Ishikawa (cell line): Measurements from ENCODE around the gene FER.

ENCODE experiments used
- CEBPB ChIP-seq: IDR thresholded peaks from 2 replicates; pipeline ENCODE4 v1.6.1; 2012
- CREB1 ChIP-seq: IDR thresholded peaks from 2 replicates; pipeline ENCODE4 v1.6.1; 2012; ENCODE audit warnings: low read depth
- EGR1 ChIP-seq: IDR thresholded peaks from 2 replicates; pipeline ENCODE4 v1.6.1; 2012
- EP300 ChIP-seq: IDR thresholded peaks from 2 replicates; pipeline ENCODE4 v1.6.1; 2012; ENCODE audit warnings: borderline replicate concordance
- FOXM1 ChIP-seq: IDR thresholded peaks from 2 replicates; pipeline ENCODE4 v1.6.1; 2012; ENCODE audit warnings: low read depth, borderline replicate concordance
- NFIC ChIP-seq: IDR thresholded peaks from 2 replicates; pipeline ENCODE4 v1.6.1; 2012
- RAD21 ChIP-seq: IDR thresholded peaks from 2 replicates; pipeline ENCODE4 v1.6.1; 2012; ENCODE audit warnings: low read depth
- TAF1 ChIP-seq: IDR thresholded peaks from 2 replicates; pipeline ENCODE4 v1.6.1; 2012; ENCODE audit warnings: low read depth, mild to moderate bottlenecking
- TCF12 ChIP-seq: IDR thresholded peaks from 2 replicates; pipeline ENCODE4 v1.6.1; 2012; ENCODE audit warnings: low read depth
- TEAD4 ChIP-seq: IDR thresholded peaks from 2 replicates; pipeline ENCODE4 v1.6.1; 2012
- YY1 ChIP-seq: IDR thresholded peaks from 2 replicates; pipeline ENCODE4 v1.6.1; 2012; ENCODE audit warnings: low read depth
- ZBTB7A ChIP-seq: IDR thresholded peaks from 2 replicates; pipeline ENCODE4 v1.6.1; 2012; ENCODE audit warnings: low read depth
- TF ChIP-seq, protein P1 (sequence below): IDR thresholded peaks from 2 replicates; pipeline ENCODE4 v1.6.1; 2012
- TF ChIP-seq, protein P2 (sequence below): IDR thresholded peaks from 2 replicates; pipeline ENCODE4 v1.6.1; 2012
- TF ChIP-seq, protein P3 (sequence below): IDR thresholded peaks from 2 replicates; pipeline ENCODE4 v1.6.1; 2012; ENCODE audit warnings: low read depth, mild to moderate bottlenecking

The FER gene

DNA sequence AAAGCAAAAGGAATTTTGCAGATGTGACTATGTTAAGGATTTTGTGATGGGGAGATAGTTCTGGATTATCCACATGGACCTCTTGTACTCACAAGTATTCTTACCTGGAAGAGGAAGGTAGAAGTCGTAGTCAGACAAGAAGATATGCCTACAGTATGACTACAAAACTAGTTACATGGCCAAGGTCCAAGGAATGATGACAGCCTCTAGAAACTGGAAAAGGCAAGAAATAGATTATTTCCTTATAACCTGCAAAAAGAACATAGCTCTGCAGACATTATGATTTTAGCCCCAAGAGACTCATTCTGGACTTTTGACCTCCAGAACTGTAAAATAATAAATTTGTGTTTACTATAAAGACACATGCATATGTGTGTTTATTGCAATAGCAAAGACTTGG is 226.9 kb downstream of the FER start:
- TF ChIP-seq ZBTB7A (no peak), FOXM1 (no peak), CREB1 (no peak), RAD21 (no peak)
- TF ChIP-seq, protein P1, sequence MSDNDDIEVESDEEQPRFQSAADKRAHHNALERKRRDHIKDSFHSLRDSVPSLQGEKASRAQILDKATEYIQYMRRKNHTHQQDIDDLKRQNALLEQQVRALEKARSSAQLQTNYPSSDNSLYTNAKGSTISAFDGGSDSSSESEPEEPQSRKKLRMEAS = no peak

DNA sequence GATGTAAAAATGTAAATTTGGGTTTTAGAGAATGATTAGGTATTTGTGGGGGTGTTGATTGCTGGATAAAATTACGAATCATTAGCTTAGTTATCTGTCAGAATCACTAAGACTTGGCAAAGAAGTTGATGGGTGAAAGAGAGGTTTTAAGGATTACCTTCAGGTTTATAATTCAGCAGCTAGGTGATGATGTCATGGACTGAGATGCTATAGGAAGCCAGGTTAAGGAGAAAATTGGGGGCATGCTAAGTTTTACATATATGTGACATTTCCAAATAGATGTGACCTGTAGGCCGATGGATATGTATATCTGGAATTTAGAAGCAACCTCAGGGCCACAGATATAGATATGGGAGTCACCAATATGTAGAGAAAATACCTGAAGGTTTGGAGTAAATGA is 228.0 kb downstream of the FER start:
- TF ChIP-seq YY1 (no peak), ZBTB7A (no peak), TEAD4 (no peak), TAF1 (no peak), EGR1 (no peak), TCF12 (no peak)
- TF ChIP-seq, protein P2, sequence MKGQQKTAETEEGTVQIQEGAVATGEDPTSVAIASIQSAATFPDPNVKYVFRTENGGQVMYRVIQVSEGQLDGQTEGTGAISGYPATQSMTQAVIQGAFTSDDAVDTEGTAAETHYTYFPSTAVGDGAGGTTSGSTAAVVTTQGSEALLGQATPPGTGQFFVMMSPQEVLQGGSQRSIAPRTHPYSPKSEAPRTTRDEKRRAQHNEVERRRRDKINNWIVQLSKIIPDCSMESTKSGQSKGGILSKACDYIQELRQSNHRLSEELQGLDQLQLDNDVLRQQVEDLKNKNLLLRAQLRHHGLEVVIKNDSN = no peak
- TF ChIP-seq, protein P1 = no peak

DNA sequence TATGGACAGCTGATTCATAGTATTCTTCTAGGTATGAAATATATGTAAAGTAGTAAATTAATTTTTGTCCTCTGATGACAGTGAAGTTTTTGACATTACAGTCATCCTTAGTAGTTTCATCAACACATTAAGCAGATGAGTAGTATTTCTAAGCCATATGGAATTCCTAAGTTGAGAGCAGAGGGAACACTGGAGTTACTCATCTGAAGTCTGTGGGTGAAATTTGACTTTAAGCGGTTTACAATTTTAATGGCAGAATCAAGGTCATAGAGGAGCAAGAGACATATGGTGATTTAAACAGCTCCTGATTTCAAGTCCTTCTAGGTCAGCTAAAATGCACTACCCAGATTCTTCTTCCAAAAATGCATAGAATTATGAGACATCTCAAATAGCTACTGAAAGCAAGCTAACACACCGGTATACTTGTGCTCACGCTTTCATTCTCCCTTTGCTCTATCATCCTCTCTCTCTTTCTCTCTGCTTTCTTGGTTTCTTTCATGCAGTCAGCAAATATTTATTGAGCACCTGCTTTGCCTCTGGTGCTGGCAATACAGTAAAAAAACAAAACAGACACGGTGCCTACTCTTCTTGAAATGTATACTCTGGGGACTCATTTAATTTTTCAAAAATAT is 235.9 kb downstream of the FER start:
- TF ChIP-seq TAF1 (no peak), EP300 (no peak), TEAD4 (no peak), CREB1 (no peak), NFIC (no peak), RAD21 (no peak), ZBTB7A (no peak)
- TF ChIP-seq, protein P1 = no peak
- TF ChIP-seq, protein P2 = no peak
- TF ChIP-seq, protein P3, sequence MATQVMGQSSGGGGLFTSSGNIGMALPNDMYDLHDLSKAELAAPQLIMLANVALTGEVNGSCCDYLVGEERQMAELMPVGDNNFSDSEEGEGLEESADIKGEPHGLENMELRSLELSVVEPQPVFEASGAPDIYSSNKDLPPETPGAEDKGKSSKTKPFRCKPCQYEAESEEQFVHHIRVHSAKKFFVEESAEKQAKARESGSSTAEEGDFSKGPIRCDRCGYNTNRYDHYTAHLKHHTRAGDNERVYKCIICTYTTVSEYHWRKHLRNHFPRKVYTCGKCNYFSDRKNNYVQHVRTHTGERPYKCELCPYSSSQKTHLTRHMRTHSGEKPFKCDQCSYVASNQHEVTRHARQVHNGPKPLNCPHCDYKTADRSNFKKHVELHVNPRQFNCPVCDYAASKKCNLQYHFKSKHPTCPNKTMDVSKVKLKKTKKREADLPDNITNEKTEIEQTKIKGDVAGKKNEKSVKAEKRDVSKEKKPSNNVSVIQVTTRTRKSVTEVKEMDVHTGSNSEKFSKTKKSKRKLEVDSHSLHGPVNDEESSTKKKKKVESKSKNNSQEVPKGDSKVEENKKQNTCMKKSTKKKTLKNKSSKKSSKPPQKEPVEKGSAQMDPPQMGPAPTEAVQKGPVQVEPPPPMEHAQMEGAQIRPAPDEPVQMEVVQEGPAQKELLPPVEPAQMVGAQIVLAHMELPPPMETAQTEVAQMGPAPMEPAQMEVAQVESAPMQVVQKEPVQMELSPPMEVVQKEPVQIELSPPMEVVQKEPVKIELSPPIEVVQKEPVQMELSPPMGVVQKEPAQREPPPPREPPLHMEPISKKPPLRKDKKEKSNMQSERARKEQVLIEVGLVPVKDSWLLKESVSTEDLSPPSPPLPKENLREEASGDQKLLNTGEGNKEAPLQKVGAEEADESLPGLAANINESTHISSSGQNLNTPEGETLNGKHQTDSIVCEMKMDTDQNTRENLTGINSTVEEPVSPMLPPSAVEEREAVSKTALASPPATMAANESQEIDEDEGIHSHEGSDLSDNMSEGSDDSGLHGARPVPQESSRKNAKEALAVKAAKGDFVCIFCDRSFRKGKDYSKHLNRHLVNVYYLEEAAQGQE = no peak

DNA sequence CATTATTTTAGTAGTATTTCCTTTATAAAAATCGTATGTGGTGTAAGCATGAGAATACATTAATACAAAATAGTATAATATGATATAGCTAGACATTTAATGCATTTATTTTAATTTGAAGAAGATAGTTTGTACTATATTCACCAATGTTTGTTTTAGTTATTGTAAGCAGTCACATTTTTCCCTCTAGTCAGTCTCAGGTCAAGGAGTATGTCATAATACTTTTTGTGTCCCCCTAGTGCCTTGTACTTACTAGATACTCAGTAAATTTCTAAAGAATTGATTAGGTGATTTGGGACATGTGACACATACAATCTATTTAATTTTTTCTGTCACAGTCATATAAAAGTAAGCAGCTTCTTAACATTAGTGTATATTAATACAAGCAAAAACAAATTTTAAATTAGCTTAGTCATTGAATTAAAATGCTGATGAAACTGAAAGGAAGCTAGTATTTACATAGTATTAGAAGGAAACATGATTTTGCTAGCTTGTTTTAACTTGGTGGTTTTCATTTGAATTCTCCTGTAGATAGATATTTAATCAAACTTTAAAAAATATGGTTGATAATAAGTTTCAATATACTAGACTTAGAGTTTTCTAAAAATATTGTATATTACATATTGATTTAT is 242.2 kb downstream of the FER start:
- TF ChIP-seq CEBPB = no peak
- no peak for TF ChIP-seq YY1
- no peak for TF ChIP-seq TEAD4
- no peak for TF ChIP-seq EP300
- TF ChIP-seq, protein P3 = no peak
- no peak for TF ChIP-seq FOXM1
- no peak for TF ChIP-seq NFIC
- TF ChIP-seq, protein P1 = no peak
- TF ChIP-seq TAF1 = no peak
- TF ChIP-seq EGR1 = no peak
- no peak for TF ChIP-seq ZBTB7A
- TF ChIP-seq, protein P2 = no peak
- no peak for TF ChIP-seq CREB1

DNA sequence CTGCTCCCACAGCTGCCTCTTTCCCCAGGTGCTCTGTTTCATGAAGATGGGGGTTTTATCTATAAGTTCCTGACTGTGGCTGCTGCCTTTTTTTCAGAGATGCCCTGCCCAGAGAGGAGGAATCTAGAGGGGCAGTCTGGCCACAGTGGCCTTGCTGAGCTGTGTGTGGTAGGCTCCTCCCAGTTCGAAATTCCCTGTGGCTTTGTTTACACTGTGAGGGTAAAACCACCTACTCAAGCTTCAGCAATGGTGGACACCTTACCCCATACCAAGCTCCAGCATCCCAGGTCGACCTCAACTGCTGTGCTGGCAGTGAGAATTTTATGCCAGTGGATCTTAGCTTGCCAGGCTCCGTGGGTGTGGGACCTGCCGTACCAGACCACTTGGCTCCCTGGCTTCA is 250.0 kb downstream of the FER start:
- no peak for TF ChIP-seq CEBPB
- no peak for TF ChIP-seq EP300
- TF ChIP-seq CREB1 = no peak
- TF ChIP-seq, protein P3 = no peak
- TF ChIP-seq ZBTB7A = no peak
- no peak for TF ChIP-seq TAF1
- TF ChIP-seq FOXM1 = no peak
